Measurements from ENCODE around the gene TBC1D1. TPM values are rescaled to one million over a fixed set of nuclear protein-coding genes. Genes with fewer than 3 reads are reported as not detected.

Gene TBC1D1
- total and polyA plus RNA-seq, 2 experiments from 2014 or later: 53.9 to 151 TPM

GRCh38 chr4:37953620-37954293, 62.9 kb downstream of the TBC1D1 start (continued):
- TF ChIP-seq ZNF462 (CRISPR knock-in tag; IDR thresholded peaks at IDR 0.05) (no peak), ZNF114 (CRISPR knock-in tag; IDR thresholded peaks at IDR 0.05) (no peak), POLR2AphosphoS5 (IDR thresholded peaks at IDR 0.05; ENCODE audit: low read depth) (no peak), EZH2phosphoT487 (IDR thresholded peaks at IDR 0.05; ENCODE audit: unreplicated experiment) (no peak), NANOG (IDR thresholded peaks at IDR 0.05; ENCODE audit: borderline replicate concordance) (no peak), JUNB (IDR thresholded peaks at IDR 0.05; ENCODE audit: unreplicated experiment) (no peak)

- ATAC-seq (no peak), DNase-seq (ENCODE audit: low spot score) (no peak)
- Histone ChIP-seq H3K4me3 (no peak overlapping the region), H3K4me1 (ENCODE audit: insufficient read depth) (no peaks in the 10 kb centered on the region), H3K36me3 (ENCODE audit: insufficient read depth) (no peaks in the 10 kb centered on the region), H3K27me3 (ENCODE audit: insufficient read depth) (no peaks in the 10 kb centered on the region), H3F3A (replicated peaks; ENCODE audit: low read depth) (no peaks in the 10 kb centered on the region), H3K27ac (ENCODE audit: low read depth) (no peak overlapping the region), H3K79me2 (replicated peaks; ENCODE audit: insufficient read depth) (no peaks in the 10 kb centered on the region), H3K4me2 (no peak overlapping the region), H2AFZ (no peak overlapping the region), H4K20me1 (replicated peaks; ENCODE audit: insufficient read depth) (no peaks in the 10 kb centered on the region), H3K9me2 (ENCODE audit: insufficient read depth) (no peaks in the 10 kb centered on the region)
- no peaks in the 10 kb centered on the region; the same call in 2 of the 3 replicates for H3K4me1 Mint-ChIP-seq
- H3K27me3 Mint-ChIP-seq (ENCODE audit: insufficient read depth, low read depth, poor library complexity): peaks cover 3% of the 10 kb centered on the region
- no peak overlapping the region for H3K27ac Mint-ChIP-seq
- H3K9me3 Mint-ChIP-seq: no peaks in the 10 kb centered on the region
- H3K36me3 Mint-ChIP-seq (ENCODE audit: low read depth): no peaks in the 10 kb centered on the region
- no peak overlapping the region for H3K4me3 Mint-ChIP-seq
- no peak for TF ChIP-seq STAT1 (IDR thresholded peaks at IDR 0.05; ENCODE audit: unreplicated experiment)
- no peak for TF ChIP-seq EZH2phosphoT487 (IDR thresholded peaks at IDR 0.05; ENCODE audit: unreplicated experiment)
- TF ChIP-seq CREB1 (CRISPR knock-in tag; IDR thresholded peaks at IDR 0.05; ENCODE audit: low read depth): no peak
- TF ChIP-seq ZNF331 (CRISPR knock-in tag; IDR thresholded peaks at IDR 0.05; ENCODE audit: low read depth): no peak
- no peak for TF ChIP-seq ETS1 (IDR thresholded peaks at IDR 0.05)
- no peak for TF ChIP-seq CTCF (conservative IDR thresholded peaks at IDR 0.05; ENCODE audit: low read depth in 2 of 2)
- TF ChIP-seq REST (IDR thresholded peaks at IDR 0.05; ENCODE audit: unreplicated experiment): no peak
- no peak for TF ChIP-seq POLR2AphosphoS5 (IDR thresholded peaks at IDR 0.05; ENCODE audit: low read depth)
- TF ChIP-seq NANOG (IDR thresholded peaks at IDR 0.05; ENCODE audit: borderline replicate concordance): no peak
- TF ChIP-seq ZNF114 (CRISPR knock-in tag; IDR thresholded peaks at IDR 0.05): no peak
- TF ChIP-seq JUNB (IDR thresholded peaks at IDR 0.05; ENCODE audit: unreplicated experiment): no peak
Observed at GRCh38 chr4:37956941-37957340, 66.1 kb downstream of the TBC1D1 start.

Data from GM23338 (cell line).